Heart left ventricle (tissue), 16 donors: ENCODE results near the gene ZNF865. TPM values are rescaled to one million over a fixed set of nuclear protein-coding genes. Genes with fewer than 3 reads are reported as not detected.
A peak's percentile ranks its signal among the peaks of the same experiment; 100 is the strongest.

ENCODE experiments used
- ATAC-seq, 4 donors: fragments of 200-7000 bp; cut with Tn5 transposase; one replicate each; pipeline ENCODE4 v1.9.1; 2020 to 2022; ENCODE audit warnings: moderate library complexity in 4 of 4, mild to moderate bottlenecking in 3 of 4, moderate number of reproducible peaks in 1 of 4
- DNase-seq, 5 donors: peaks; one replicate each; pipeline ENCODE4 v3.0.0-alpha.2; 2020
- H3K27ac ChIP-seq, 12 donors: fragments of 200-600 bp; sonication (generic) in 4 of 12; one replicate each; pipeline versions ENCODE4 v1.5.0 to v1.8.0; 2016 to 2022; ENCODE audit warnings: mild to moderate bottlenecking in 2 of 12
- H3K27me3 ChIP-seq, 9 donors: fragments of 200-600 bp; sonication (generic) in 2 of 9; one replicate each; pipeline versions ENCODE4 v1.5.1 to v1.8.0; 2016 to 2022; ENCODE audit warnings: mild to moderate bottlenecking in 3 of 9
- H3K36me3 ChIP-seq, 9 donors: fragments of 200-600 bp; sonication (generic) in 2 of 9; one replicate each; pipeline versions ENCODE4 v1.5.0 to v1.8.0; 2018 to 2022; ENCODE audit warnings: mild to moderate bottlenecking in 2 of 9
- H3K4me1 ChIP-seq, 12 donors: fragments of 200-600 bp; sonication (generic) in 4 of 12; one replicate each; pipeline versions ENCODE4 v1.5.0 to v1.8.0; 2016 to 2022; ENCODE audit warnings: mild to moderate bottlenecking in 3 of 12
- H3K4me3 ChIP-seq, 12 donors: fragments of 200-600 bp; sonication (generic) in 4 of 12; one replicate each; pipeline versions ENCODE4 v1.5.0 to v1.8.0; 2017 to 2022; ENCODE audit warnings: mild to moderate bottlenecking in 9 of 12, moderate library complexity in 4 of 12
- H3K9me3 ChIP-seq, 12 donors: fragments of 200-600 bp; sonication (generic) in 4 of 12; one replicate each; pipeline versions ENCODE4 v1.5.0 to v1.8.0; 2016 to 2022; ENCODE audit warnings: mild to moderate bottlenecking in 1 of 12
- POLR2A ChIP-seq, 2 donors: fragments of 450-650 bp; IDR thresholded peaks; one replicate each; pipeline ENCODE4 v1.6.1; 2017; ENCODE audit warnings: antibody characterized with exemption in 2 of 2, mild to moderate bottlenecking in 2 of 2, moderate library complexity in 2 of 2
- WGBS, 4 donors: extraction: QIAGEN DNeasy Blood & Tissue Kit in 2 of 4; methylation state at CpG; one replicate each; pipeline versions ENCODE4 v1.1.5 to v1.1.7; 2013 to 2018; 5-methylcytosine and 5-hydroxymethylcytosine counted together
- intact Hi-C, 10 donors: fragments of 100-400 bp; cut with DNase I; formaldehyde crosslinking; loops; one replicate each; pipeline versions ENCODE4 v1.11.1 to v1.14.2; 2022
- polyA plus RNA-seq, 2 donors: library from polyadenylated mRNA; stranded (reverse); fragments of 200-250 nt; gene quantifications; one replicate each; pipeline ENCODE4 v1.2.3, GENCODE V29; 2013
- total RNA-seq, 9 donors: library from RNA; depleted of rRNA in 2 of 9; stranded (reverse); fragments of >200 nt in 2 of 9; fragmentation: NEBNext Ultra II Directional in 3 of 9; extraction: Animal tissue kit (Norgen Biotek cat#: 25700) in 3 of 9; gene quantifications; one replicate each; pipeline versions ENCODE4 v1.1.0 to v1.2.4, GENCODE V29; 2016 to 2023
- TF ChIP-seq, protein P1 (sequence below), 12 donors: fragments of 200-600 bp; sonication (generic) in 4 of 12; IDR thresholded peaks; one replicate each; pipeline versions ENCODE4 v1.5.0 to v1.8.0; 2018 to 2022; ENCODE audit warnings: antibody characterized with exemption in 12 of 12, mild to moderate bottlenecking in 5 of 12
- donor health status: ischemic (EF 13 %, LVEDD 7.1; RV severe dilation, severe dysfunction).
- donor health status: healthy with polysubstance abuse.
- donor health status: DM: no; HTN: yes; CAD: no.
- donor health status: DM: no; HTN: no; CAD: no.
- donor health status: ischemic (EF 25% LVEDD 6.9; RV normal size, moderate dysfunction).
- donor health status: ischemic (EF 25% LVEDD 5.7; RV mildly dilated, moderate dysfunction).
- donor health status: healthy.
- donor health status: DM: yes; HTN: yes; CAD: no.
- donor health status: ischemic (EF 35%, LVEDD 5.7; RV mildly dilated, moderate dysfunction).
- donor health status: nonischemic (EF 11% LVEDD 7.7; RV severe dilation, severe dysfunction).
- donor health status: DM: yes; HTN: yes; CAD: no.
- donor health status: PGD.
- donor health status: ischemic (EF 29% LVEDD 5.4; RV normal size, mild dysfunction).
- donor health status: nonischemic (EF 23%, LVEDD 6.1; RV moderate dilation, normal function).

Gene ZNF865
- total and polyA plus RNA-seq, 11 donors = 11.4 to 24.3 (median 14.2) TPM

DNA sequence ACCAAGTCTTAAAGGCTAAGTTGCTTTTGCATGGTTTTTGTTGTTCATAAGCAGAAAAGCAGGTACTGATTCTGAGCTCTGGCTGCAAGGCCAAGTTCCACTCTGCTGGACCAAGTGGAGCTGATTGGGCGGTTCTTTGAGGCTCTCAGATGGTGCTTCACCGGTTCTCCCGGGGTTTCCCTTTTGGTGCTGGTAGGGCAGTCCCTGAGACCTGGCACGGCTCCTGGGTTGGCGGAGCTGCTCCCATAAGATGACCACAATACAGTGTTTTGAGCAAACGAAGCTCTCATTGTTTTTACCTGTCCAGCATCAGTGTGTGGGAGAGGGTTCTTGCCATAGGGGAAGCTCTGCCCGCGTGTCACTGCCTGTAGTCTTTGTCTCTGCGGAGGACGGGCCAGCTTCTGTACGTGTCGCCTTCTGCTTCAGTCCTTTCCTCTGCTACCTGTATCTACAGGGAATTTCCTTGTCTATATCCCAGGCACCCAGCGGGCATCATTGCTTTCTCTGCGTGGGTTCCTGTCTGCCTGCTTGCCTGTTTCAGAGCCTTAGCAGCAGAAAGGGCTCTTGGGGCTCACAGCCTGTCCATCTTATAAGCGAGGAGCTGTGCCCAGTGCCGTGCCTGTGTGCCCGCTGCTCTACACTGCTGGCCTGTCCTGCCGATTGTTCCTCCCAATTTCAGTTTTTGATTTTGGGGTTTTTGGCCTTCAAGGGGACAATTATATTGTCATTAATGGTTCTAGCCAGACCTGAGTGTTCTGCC, 51.7 kb downstream of the ZNF865 start:
- no peak overlapping the region for H3K27ac ChIP-seq
- WGBS, 4 donors = 38 to 45% (median 42%) methylated on average over 18 of the region's 18 CpGs
- peak overlapping the region in 9 of 12 donors; percentile 17 to 99 (median 90) for H3K4me3 ChIP-seq
- no peaks in the 10 kb centered on the region for H3K9me3 ChIP-seq
- DNase-seq (no peak), ATAC-seq (no peak)
- no peaks in the 10 kb centered on the region for H3K27me3 ChIP-seq
- TF ChIP-seq, protein P1, sequence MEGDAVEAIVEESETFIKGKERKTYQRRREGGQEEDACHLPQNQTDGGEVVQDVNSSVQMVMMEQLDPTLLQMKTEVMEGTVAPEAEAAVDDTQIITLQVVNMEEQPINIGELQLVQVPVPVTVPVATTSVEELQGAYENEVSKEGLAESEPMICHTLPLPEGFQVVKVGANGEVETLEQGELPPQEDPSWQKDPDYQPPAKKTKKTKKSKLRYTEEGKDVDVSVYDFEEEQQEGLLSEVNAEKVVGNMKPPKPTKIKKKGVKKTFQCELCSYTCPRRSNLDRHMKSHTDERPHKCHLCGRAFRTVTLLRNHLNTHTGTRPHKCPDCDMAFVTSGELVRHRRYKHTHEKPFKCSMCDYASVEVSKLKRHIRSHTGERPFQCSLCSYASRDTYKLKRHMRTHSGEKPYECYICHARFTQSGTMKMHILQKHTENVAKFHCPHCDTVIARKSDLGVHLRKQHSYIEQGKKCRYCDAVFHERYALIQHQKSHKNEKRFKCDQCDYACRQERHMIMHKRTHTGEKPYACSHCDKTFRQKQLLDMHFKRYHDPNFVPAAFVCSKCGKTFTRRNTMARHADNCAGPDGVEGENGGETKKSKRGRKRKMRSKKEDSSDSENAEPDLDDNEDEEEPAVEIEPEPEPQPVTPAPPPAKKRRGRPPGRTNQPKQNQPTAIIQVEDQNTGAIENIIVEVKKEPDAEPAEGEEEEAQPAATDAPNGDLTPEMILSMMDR (IDR thresholded peaks at IDR 0.05) = no peak
- no peak for TF ChIP-seq POLR2A (IDR thresholded peaks at IDR 0.05)
- peaks cover 0 to 37% (median 31%) of the 10 kb centered on the region in 9 donors for H3K36me3 ChIP-seq
- intact Hi-C loops = no loop called here
- H3K4me1 ChIP-seq = peaks cover 12 to 62% (median 48%) of the 10 kb centered on the region in 12 donors

GRCh38 chr19:55658846-55659459, 53.5 kb downstream of the ZNF865 start:
- peaks cover 12 to 57% (median 44%) of the 10 kb centered on the region in 12 donors for H3K4me1 ChIP-seq
- intact Hi-C loops = loop anchor here in 1 of 10 donors (2.0 kb wide), 1 partner anchor 14 kb away; no protein-coding TSS in a partner anchor
- no peak for DNase-seq
- H3K27me3 ChIP-seq = no peaks in the 10 kb centered on the region
- peaks cover 3 to 54% (median 47%) of the 10 kb centered on the region in 9 donors for H3K36me3 ChIP-seq
- no peaks in the 10 kb centered on the region for H3K9me3 ChIP-seq
- H3K27ac ChIP-seq = no peak overlapping the region
- 84 to 92% (median 90%) methylated on average over 32 to 37 of the region's 37 CpGs for WGBS, 4 donors
- TF ChIP-seq POLR2A (IDR thresholded peaks at IDR 0.05) = no peak
- TF ChIP-seq, protein P1 (IDR thresholded peaks at IDR 0.05) = no peak
- no peak overlapping the region for H3K4me3 ChIP-seq
- ATAC-seq = no peak

- Histone ChIP-seq H3K4me3 (no peak overlapping the region), H3K4me1 (peaks cover 12 to 57% (median 44%) of the 10 kb centered on the region in 12 donors), H3K36me3 (peaks cover 3 to 62% (median 56%) of the 10 kb centered on the region in 9 donors), H3K27ac (no peak overlapping the region), H3K27me3 (no peaks in the 10 kb centered on the region), H3K9me3 (no peaks in the 10 kb centered on the region)
- intact Hi-C loops = loop anchor here in 1 of 10 donors (2.0 kb wide), 1 partner anchor 13 kb away; no protein-coding TSS in a partner anchor
- TF ChIP-seq POLR2A (IDR thresholded peaks at IDR 0.05) = no peak
- TF ChIP-seq, protein P1 (IDR thresholded peaks at IDR 0.05) = no peak
- DNase-seq (no peak), ATAC-seq (no peak)
- WGBS, 4 donors = 60 to 68% (median 61%) methylated on average over 8 to 9 of the region's 9 CpGs
Observed at GRCh38 chr19:55659822-55660221, 54.4 kb downstream of the ZNF865 start.

- Histone ChIP-seq H3K36me3 (peaks cover 3 to 66% (median 59%) of the 10 kb centered on the region in 9 donors), H3K27ac (no peak overlapping the region), H3K4me1 (peaks cover 12 to 56% (median 44%) of the 10 kb centered on the region in 12 donors), H3K27me3 (no peaks in the 10 kb centered on the region), H3K9me3 (no peaks in the 10 kb centered on the region), H3K4me3 (no peak overlapping the region)
- intact Hi-C loops = no loop called here
- ATAC-seq (no peak), DNase-seq (no peak)
- TF ChIP-seq, protein P1 (IDR thresholded peaks at IDR 0.05) = no peak
- TF ChIP-seq POLR2A (IDR thresholded peaks at IDR 0.05) = no peak
- 83 to 91% (median 89%) methylated on average over 9 to 12 of the region's 12 CpGs for WGBS, 4 donors
Observed at GRCh38 chr19:55660404-55660803, 55.0 kb downstream of the ZNF865 start.
